Psoas muscle (tissue), 8 donors: ENCODE data around the gene EPHB2. TPM values are rescaled to one million over a fixed set of nuclear protein-coding genes. Genes with fewer than 3 reads are reported as not detected.

Experiments used
- ATAC-seq, 4 donors: fragments of 200-7000 bp; cut with Tn5 transposase; one replicate each; pipeline ENCODE4 v1.9.1; 2020; ENCODE audit warnings: moderate library complexity in 3 of 4, mild to moderate bottlenecking in 2 of 4
- DNase-seq, 2 donors: peaks; one replicate each; pipeline ENCODE4 v3.0.0-alpha.2; 2020
- H3K27ac ChIP-seq: fragments of 200-600 bp; one replicate; pipeline ENCODE4 v1.8.0; 2022
- H3K27me3 ChIP-seq, 3 donors: fragments of 200-600 bp in 1 of 3; one replicate each; pipeline versions ENCODE4 v1.6.1 to v1.8.0; 2013 to 2022; ENCODE audit warnings: low read length in 2 of 3, mild to moderate bottlenecking in 2 of 3, moderate library complexity in 1 of 3; ENCODE audit not compliant: insufficient read depth in 3 of 3
- H3K36me3 ChIP-seq, 2 donors: fragments of 200-600 bp in 1 of 2; one replicate each; pipeline versions ENCODE4 v1.6.1 to v1.8.0; 2013 to 2022; ENCODE audit warnings: low read depth in 1 of 2, mild to moderate bottlenecking in 1 of 2, moderate library complexity in 1 of 2; ENCODE audit not compliant: insufficient read depth in 1 of 2
- H3K4me1 ChIP-seq: fragments of 200-600 bp; one replicate; pipeline ENCODE4 v1.8.0; 2022
- H3K4me3 ChIP-seq: fragments of 200-600 bp; one replicate; pipeline ENCODE4 v1.8.0; 2022; ENCODE audit warnings: mild to moderate bottlenecking
- H3K9me3 ChIP-seq: fragments of 200-600 bp; one replicate; pipeline ENCODE4 v1.8.0; 2022
- WGBS, 3 donors: extraction: QIAGEN DNeasy Blood & Tissue Kit; methylation state at CpG; one replicate each; pipeline versions ENCODE4 v1.1.6 to v1.1.7; 2013; 5-methylcytosine and 5-hydroxymethylcytosine counted together
- intact Hi-C, 2 donors: fragments of 100-400 bp; cut with DNase I; formaldehyde crosslinking; loops; one replicate each; pipeline versions ENCODE4 v1.11.0 to v1.14.2; 2022
- polyA plus RNA-seq, 3 donors: library from polyadenylated mRNA; stranded (reverse); fragments of 200-250 nt; gene quantifications; one replicate each; pipeline ENCODE4 v1.2.3, GENCODE V29; 2013
- total RNA-seq, 4 donors: library from RNA; stranded (reverse); fragmentation: NEBNext Ultra II Directional in 2 of 4; extraction: Animal tissue kit (Norgen Biotek cat#: 25700) in 2 of 4; gene quantifications; one replicate each; pipeline versions ENCODE4 v1.2.1 to v1.2.4, GENCODE V29; 2021 to 2023
- TF ChIP-seq, protein P1 (sequence below): fragments of 200-600 bp; IDR thresholded peaks from one replicate; pipeline ENCODE4 v1.8.0; 2022; ENCODE audit warnings: antibody characterized with exemption
- donor health status: healthy with polysubstance abuse.
- donor health status: DM: no; HTN: no; CAD: no; lungs with moderate emphysema.
- donor health status: Bipolar disorder and iron deficiency.
- donor health status: healthy.
- donor health status: DM: yes; HTN: yes; CAD: no.
- donor health status: DM: no; HTN: no; CAD: no.
- donor health status: DM: no; HTN: no; CAD: no.
- donor health status: DM: yes; HTN: yes; CAD: no.

EPHB2 gene
- total and polyA plus RNA-seq, 7 donors = 0.06 to 2.1 (median 0.48) TPM; not detected in 1

DNA sequence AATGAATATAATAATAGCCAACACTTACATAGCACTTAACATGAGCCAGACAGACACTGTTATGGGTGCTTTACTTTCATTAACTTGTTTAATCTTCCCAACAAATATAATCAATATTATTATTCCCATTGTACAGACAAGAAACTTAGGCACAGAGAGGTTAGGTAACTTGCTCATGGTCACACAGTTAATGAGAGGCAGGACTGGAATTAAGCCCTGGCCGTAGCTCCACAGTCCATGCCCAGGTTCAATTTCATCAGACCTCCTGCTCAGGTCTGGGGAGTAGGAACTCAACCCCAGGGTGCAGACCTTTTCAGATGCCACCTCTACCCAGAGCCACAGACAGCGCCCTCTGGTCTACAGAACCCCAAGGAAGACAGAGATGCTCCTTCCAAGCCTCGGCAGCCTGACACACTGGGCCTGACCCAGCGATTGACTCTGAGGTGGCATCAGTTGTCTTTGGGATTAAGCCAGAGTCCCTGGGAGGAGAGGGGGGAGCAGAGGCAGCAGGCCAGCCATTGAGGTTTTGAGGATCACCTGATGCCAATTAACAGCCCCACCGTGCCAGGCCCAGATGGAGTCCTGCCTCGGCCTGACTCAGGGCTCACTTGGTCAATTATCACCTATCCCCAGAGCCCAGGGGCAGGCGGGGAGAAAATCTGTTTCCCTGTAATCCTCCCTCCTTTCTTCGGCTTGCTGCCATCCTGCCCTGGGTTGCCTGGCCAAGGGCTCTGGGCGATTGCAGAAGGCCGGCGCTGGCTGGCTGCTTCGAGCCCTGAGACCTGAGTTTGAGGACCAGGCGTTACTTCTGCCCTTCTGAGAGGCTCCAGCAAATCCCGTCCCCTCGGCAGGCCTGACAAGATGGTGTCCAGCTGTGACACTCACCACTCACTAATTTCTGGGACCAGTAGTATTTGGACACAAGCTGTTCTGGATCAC lies 145.3 kb downstream of the EPHB2 start:
- H3K9me3 ChIP-seq = no peaks in the 10 kb centered on the region
- no peak overlapping the region for H3K27ac ChIP-seq
- H3K4me1 ChIP-seq = no peaks in the 10 kb centered on the region
- H3K4me3 ChIP-seq = no peak overlapping the region
- DNase-seq (peak in 1 of 2 donors; percentile 38), ATAC-seq (no peak)
- peaks cover 0 to 2% (median 0%) of the 10 kb centered on the region in 3 donors for H3K27me3 ChIP-seq
- intact Hi-C loops = no loop called here
- TF ChIP-seq, protein P1, sequence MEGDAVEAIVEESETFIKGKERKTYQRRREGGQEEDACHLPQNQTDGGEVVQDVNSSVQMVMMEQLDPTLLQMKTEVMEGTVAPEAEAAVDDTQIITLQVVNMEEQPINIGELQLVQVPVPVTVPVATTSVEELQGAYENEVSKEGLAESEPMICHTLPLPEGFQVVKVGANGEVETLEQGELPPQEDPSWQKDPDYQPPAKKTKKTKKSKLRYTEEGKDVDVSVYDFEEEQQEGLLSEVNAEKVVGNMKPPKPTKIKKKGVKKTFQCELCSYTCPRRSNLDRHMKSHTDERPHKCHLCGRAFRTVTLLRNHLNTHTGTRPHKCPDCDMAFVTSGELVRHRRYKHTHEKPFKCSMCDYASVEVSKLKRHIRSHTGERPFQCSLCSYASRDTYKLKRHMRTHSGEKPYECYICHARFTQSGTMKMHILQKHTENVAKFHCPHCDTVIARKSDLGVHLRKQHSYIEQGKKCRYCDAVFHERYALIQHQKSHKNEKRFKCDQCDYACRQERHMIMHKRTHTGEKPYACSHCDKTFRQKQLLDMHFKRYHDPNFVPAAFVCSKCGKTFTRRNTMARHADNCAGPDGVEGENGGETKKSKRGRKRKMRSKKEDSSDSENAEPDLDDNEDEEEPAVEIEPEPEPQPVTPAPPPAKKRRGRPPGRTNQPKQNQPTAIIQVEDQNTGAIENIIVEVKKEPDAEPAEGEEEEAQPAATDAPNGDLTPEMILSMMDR = no peak
- 33 to 48% (median 38%) methylated on average over 15 of the region's 15 CpGs for WGBS, 3 donors
- no peaks in the 10 kb centered on the region for H3K36me3 ChIP-seq

- intact Hi-C loops = no loop called here
- whole genome bisulfite sequencing, 3 donors = 81 to 89% (median 88%) methylated on average over 7 of the region's 7 CpGs
- H3K4me3 ChIP-seq = no peak overlapping the region
- H3K27ac ChIP-seq = no peak overlapping the region
- no peaks in the 10 kb centered on the region for H3K36me3 ChIP-seq
- ATAC-seq = no peak
- peaks cover 0 to 2% (median 0%) of the 10 kb centered on the region in 3 donors for H3K27me3 ChIP-seq
- peak in 1 of 2 donors; percentile 13 for DNase-seq
- no peaks in the 10 kb centered on the region for H3K4me1 ChIP-seq
- no peaks in the 10 kb centered on the region for H3K9me3 ChIP-seq
- TF ChIP-seq, protein P1 = no peak
Observed at GRCh38 chr1:22857661-22858060, 147.0 kb downstream of the EPHB2 start.

DNA sequence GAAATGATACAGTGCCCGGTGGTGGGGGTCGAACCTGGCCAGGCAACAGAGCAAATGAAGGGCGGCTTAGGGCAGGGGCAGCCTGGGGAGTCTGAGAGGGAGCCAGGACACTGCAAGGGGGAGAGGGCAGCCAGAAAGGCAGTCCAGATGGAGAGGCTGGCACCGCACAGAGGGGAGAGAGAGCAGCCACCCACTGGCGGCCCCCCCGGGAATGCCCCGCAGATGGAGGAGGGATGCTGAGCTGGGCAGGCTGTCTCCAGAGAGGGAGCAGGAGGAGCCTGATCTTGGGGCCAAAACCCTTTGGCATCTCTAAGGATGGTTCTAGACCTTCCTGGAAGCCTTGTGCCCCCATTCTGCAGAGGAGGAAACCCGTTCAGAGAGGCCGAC lies 149.8 kb downstream of the EPHB2 start:
- peaks cover 0 to 3% (median 0%) of the 10 kb centered on the region in 3 donors for H3K27me3 ChIP-seq
- DNase-seq (no peak), ATAC-seq (no peak)
- TF ChIP-seq, protein P1 = no peak
- H3K27ac ChIP-seq = no peak overlapping the region
- no peak overlapping the region for H3K4me3 ChIP-seq
- H3K36me3 ChIP-seq = no peaks in the 10 kb centered on the region
- intact Hi-C loops = no loop called here
- H3K4me1 ChIP-seq = no peaks in the 10 kb centered on the region
- 50 to 67% (median 65%) methylated on average over 9 of the region's 9 CpGs for WGBS, 3 donors
- H3K9me3 ChIP-seq = no peaks in the 10 kb centered on the region

DNA sequence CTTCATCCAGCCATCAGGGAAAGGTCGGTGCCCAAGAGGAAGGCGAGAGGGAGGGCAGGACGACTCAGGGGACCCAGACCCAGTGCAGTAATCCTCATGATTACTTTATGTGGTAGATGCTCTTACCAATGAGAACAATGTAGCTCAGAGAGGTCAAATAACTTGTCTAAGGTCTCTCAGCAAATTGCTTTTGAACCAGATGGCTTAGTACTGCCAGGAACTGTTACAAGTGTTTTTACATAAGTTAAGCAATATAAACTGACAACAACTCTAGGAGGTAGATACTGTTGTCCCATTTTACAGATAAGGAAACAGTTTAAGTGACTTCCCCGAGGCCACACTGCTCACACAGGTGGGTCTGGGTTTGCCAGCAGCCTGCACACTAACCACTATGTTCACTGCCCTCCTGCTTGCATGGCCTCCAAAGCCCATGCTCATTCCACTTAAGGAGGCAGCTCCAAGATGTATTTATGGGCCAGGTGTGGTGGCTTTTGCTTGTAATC lies 150.3 kb downstream of the EPHB2 start:
- TF ChIP-seq, protein P1 = no peak
- H3K9me3 ChIP-seq = no peaks in the 10 kb centered on the region
- H3K27me3 ChIP-seq = peaks cover 0 to 3% (median 0%) of the 10 kb centered on the region in 3 donors
- no peak overlapping the region for H3K4me3 ChIP-seq
- no peak overlapping the region for H3K27ac ChIP-seq
- H3K4me1 ChIP-seq = no peaks in the 10 kb centered on the region
- ATAC-seq = no peak
- 70 to 79% (median 76%) methylated on average over 4 of the region's 4 CpGs for WGBS, 3 donors
- intact Hi-C loops = no loop called here
- no peaks in the 10 kb centered on the region for H3K36me3 ChIP-seq
- no peak for DNase-seq
